ENCODE results near the gene R3HDM2. TPM values are rescaled to one million over a fixed set of nuclear protein-coding genes. Genes with fewer than 3 reads are reported as not detected.
A peak's percentile ranks its signal among the peaks of the same experiment; 100 is the strongest.

R3HDM2 gene
- total and polyA plus RNA-seq, 2 of the 13 experiments (the other 11 are each of a cell fraction or from before 2014, with no cell fraction given): 11.1 to 23.5 TPM

- TF ChIP-seq ZNF687 (CRISPR knock-in tag; IDR thresholded peaks at IDR 0.05): peak; percentile 6
- TF ChIP-seq ZNF800 (CRISPR knock-in tag; IDR thresholded peaks at IDR 0.05): peak; percentile 11; the same call in 1 of the 2 replicates
- TF ChIP-seq SATB2 (CRISPR knock-in tag; IDR thresholded peaks at IDR 0.05): no peak
- peak; percentile 40 for TF ChIP-seq HNRNPLL (IDR thresholded peaks at IDR 0.05; ENCODE audit: low read depth, low read length, poor library complexity, severe bottlenecking)
- no peak for TF ChIP-seq ZNF781 (CRISPR knock-in tag; IDR thresholded peaks at IDR 0.05; ENCODE audit: borderline replicate concordance, not compliant biosample characterization)
These were observed 213.6 kb downstream of the R3HDM2 start (continued) for GRCh38 chr12:57216921-57217879.
